Right lobe of liver (tissue), 6 donors: ENCODE data around the gene HORMAD2. TPM values are rescaled to one million over a fixed set of nuclear protein-coding genes. Genes with fewer than 3 reads are reported as not detected.

Source experiments
- ATAC-seq, 4 donors: fragments of 200-7000 bp; cut with Tn5 transposase; one replicate each; pipeline ENCODE4 v1.9.1; 2020; ENCODE audit warnings: mild to moderate bottlenecking in 4 of 4, moderate library complexity in 4 of 4
- DNase-seq, 3 donors: peaks; one replicate each; pipeline ENCODE4 v3.0.0-alpha.2; 2020
- H3K27ac ChIP-seq, 3 donors: fragments of 200-600 bp; one replicate each; pipeline ENCODE4 v1.8.0; 2022
- H3K27me3 ChIP-seq, 2 donors: fragments of 200-600 bp; one replicate each; pipeline ENCODE4 v1.8.0; 2022
- H3K36me3 ChIP-seq, 4 donors: fragments of 200-600 bp; sonication (generic) in 1 of 4; one replicate each; pipeline versions ENCODE4 v1.5.1 to v1.8.0; 2017 to 2022; ENCODE audit warnings: control low read depth in 1 of 4
- H3K4me1 ChIP-seq, 4 donors: fragments of 200-600 bp; sonication (generic) in 1 of 4; one replicate each; pipeline versions ENCODE4 v1.5.1 to v1.8.0; 2017 to 2022; ENCODE audit warnings: control low read depth in 1 of 4
- H3K4me3 ChIP-seq, 3 donors: fragments of 200-600 bp; one replicate each; pipeline ENCODE4 v1.8.0; 2022
- H3K9me3 ChIP-seq, 4 donors: fragments of 200-600 bp; sonication (generic) in 1 of 4; one replicate each; pipeline versions ENCODE4 v1.5.1 to v1.8.0; 2017 to 2022; ENCODE audit warnings: control low read depth in 1 of 4
- POLR2A ChIP-seq: fragments of 450-650 bp; IDR thresholded peaks from one replicate; pipeline ENCODE4 v1.6.1; 2017; ENCODE audit warnings: antibody characterized with exemption, mild to moderate bottlenecking
- WGBS: methylation state at CpG from one replicate; pipeline ENCODE4 v1.1.6; 2018; ENCODE audit warnings: low coverage, low lambda C conversion rate; ENCODE audit not compliant: insufficient coverage; ENCODE audit errors: missing lambda C conversion rate; 5-methylcytosine and 5-hydroxymethylcytosine counted together
- intact Hi-C, 2 donors: fragments of 100-400 bp; cut with DNase I; formaldehyde crosslinking; loops; one replicate each; pipeline versions ENCODE4 v1.11.2 to v1.14.1; 2022
- total RNA-seq, 6 experiments: library from RNA; depleted of rRNA in 2 of 6; stranded (reverse); fragments of >200 nt in 2 of 6; fragmentation: NEBNext Ultra II Directional in 3 of 6; extraction: Animal tissue kit (Norgen Biotek cat#: 25700) in 3 of 6; gene quantifications; one replicate each; pipeline versions ENCODE4 v1.1.0 to v1.2.4, GENCODE V29; 2016 to 2023
- TF ChIP-seq, protein P1 (sequence below), 4 donors: fragments of 200-600 bp in 3 of 4; fragments of 450-650 bp in 1 of 4; IDR thresholded peaks; one replicate each; pipeline versions ENCODE4 v1.5.1 to v1.8.0; 2016 to 2022; ENCODE audit warnings: antibody characterized with exemption in 4 of 4, mild to moderate bottlenecking in 2 of 4
- donor health status: DM: no; HTN: yes; CAD: no.
- donor health status: DM: no; HTN: no; CAD: no.
- donor health status: DM: no; HTN: no; CAD: no.
- donor health status: DM: no; HTN: yes; CAD: no.
- donor health status: DM: no; HTN: yes; CAD: no.

The HORMAD2 gene
- total RNA-seq, 6 experiments from 2014 or later = 0.50 to 3.0 (median 1.6) TPM; not detected in 1

DNA sequence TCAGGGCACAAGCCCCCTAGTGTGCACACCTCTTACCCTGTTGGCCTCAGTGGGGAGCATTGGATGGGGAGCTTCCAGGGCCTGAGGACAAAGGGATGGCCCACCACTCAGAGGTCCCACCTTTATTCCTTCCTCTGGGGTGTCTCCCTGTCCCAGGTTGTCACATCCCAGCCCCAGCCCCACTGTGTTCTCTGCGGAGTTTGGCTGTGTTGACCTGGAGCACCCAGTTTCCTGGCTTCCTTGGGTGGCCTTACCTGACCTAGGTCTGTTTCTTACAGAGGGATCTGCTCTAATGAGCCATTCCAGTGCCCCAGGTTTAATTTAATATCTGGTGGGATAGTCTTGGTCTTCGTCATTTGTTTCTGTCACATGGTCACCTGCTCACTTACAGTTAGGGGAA is 38.8 kb upstream of the HORMAD2 start:
- intact Hi-C loops = no loop called here
- Histone ChIP-seq H3K4me3 (no peak overlapping the region), H3K36me3 (no peaks in the 10 kb centered on the region), H3K9me3 (no peaks in the 10 kb centered on the region), H3K27me3 (no peaks in the 10 kb centered on the region), H3K4me1 (peaks cover 0 to 23% (median 6%) of the 10 kb centered on the region in 4 donors), H3K27ac (no peak overlapping the region)
- no peak for ATAC-seq
- TF ChIP-seq, protein P1, sequence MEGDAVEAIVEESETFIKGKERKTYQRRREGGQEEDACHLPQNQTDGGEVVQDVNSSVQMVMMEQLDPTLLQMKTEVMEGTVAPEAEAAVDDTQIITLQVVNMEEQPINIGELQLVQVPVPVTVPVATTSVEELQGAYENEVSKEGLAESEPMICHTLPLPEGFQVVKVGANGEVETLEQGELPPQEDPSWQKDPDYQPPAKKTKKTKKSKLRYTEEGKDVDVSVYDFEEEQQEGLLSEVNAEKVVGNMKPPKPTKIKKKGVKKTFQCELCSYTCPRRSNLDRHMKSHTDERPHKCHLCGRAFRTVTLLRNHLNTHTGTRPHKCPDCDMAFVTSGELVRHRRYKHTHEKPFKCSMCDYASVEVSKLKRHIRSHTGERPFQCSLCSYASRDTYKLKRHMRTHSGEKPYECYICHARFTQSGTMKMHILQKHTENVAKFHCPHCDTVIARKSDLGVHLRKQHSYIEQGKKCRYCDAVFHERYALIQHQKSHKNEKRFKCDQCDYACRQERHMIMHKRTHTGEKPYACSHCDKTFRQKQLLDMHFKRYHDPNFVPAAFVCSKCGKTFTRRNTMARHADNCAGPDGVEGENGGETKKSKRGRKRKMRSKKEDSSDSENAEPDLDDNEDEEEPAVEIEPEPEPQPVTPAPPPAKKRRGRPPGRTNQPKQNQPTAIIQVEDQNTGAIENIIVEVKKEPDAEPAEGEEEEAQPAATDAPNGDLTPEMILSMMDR (IDR thresholded peaks at IDR 0.05) = no peak
- no peak for TF ChIP-seq POLR2A
- DNase-seq = peak in 1 of 3 donors; percentile 37
- 100% methylated on average over 1 of the region's 2 CpGs for WGBS

DNA sequence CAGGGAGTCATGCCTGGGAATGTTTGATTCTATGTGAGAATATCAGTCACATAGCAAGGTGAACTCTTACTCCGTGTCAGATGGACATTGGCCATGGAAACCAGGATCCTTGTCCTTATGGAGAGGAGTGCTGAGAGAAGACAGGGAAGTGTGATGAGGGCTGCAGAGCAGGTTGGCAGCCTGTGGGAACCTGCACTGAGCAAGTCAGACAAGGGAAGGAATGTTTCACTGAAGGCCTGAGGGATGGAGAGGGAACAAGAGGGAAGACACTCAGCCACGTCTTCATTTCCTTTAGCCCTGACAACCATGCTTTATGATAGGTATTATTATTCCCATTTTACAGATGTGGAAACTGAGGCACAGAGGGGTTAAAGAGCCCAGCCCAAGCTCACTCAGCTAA is 38.4 kb upstream of the HORMAD2 start:
- H3K27me3 ChIP-seq = no peaks in the 10 kb centered on the region
- no peak overlapping the region for H3K27ac ChIP-seq
- ATAC-seq = no peak
- no peak overlapping the region for H3K4me3 ChIP-seq
- no peaks in the 10 kb centered on the region for H3K9me3 ChIP-seq
- peaks cover 0 to 23% (median 6%) of the 10 kb centered on the region in 4 donors for H3K4me1 ChIP-seq
- intact Hi-C loops = no loop called here
- 80% methylated on average over 1 of the region's 2 CpGs for WGBS
- TF ChIP-seq, protein P1 (IDR thresholded peaks at IDR 0.05) = no peak
- no peak for TF ChIP-seq POLR2A
- peak in 1 of 3 donors; percentile 9 for DNase-seq
- H3K36me3 ChIP-seq = no peaks in the 10 kb centered on the region

DNA sequence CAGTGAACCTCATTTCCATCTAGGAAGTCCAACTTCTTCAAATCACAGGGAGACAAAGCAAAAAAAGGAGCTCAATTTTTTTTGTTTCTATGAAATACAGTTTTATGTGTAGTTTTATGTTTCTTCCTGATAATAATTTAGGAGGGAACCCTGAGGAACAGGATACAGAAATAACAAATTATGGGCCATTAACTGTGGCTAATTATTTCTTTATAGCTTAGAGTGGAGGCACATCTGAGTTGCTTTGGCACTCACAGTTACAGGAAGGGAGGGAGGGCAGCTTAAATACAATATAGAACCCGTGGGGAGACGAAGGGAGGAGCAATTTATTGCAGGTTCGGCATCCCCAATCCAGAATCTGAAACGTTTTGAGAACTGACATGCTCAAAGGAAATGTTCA is 37.1 kb upstream of the HORMAD2 start:
- peaks cover 0 to 25% (median 6%) of the 10 kb centered on the region in 4 donors for H3K4me1 ChIP-seq
- H3K4me3 ChIP-seq = no peak overlapping the region
- H3K9me3 ChIP-seq = no peaks in the 10 kb centered on the region
- ATAC-seq = no peak
- no peaks in the 10 kb centered on the region for H3K36me3 ChIP-seq
- WGBS = 68% methylated on average over 4 of the region's 4 CpGs
- H3K27me3 ChIP-seq = no peaks in the 10 kb centered on the region
- intact Hi-C loops = no loop called here
- H3K27ac ChIP-seq = no peak overlapping the region
- DNase-seq = no peak
- no peak for TF ChIP-seq POLR2A
- TF ChIP-seq, protein P1 (IDR thresholded peaks at IDR 0.05) = no peak

DNA sequence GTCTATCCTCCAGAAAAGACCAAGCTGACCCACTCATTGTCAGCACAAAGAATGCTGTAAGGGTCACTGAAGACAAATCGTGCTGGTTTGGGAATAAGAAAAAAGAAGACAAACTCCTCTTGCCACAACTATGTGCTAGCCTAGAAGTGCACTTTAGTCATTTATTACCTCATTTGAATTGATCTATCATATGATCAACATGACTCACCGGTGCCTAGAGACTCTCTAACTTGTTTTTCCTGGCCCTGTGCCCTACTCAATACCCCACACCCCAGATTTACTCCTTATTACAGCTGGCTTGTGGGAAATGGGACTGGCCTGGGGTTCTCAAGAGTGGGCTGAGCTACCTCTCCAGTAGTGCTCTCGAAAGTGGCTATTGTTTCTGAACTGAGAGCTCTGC is 35.9 kb upstream of the HORMAD2 start:
- no peaks in the 10 kb centered on the region for H3K27me3 ChIP-seq
- TF ChIP-seq, protein P1 (IDR thresholded peaks at IDR 0.05) = no peak
- TF ChIP-seq POLR2A = no peak
- 33% methylated on average over 3 of the region's 3 CpGs for WGBS
- intact Hi-C loops = no loop called here
- peaks cover 0 to 27% (median 1%) of the 10 kb centered on the region in 4 donors for H3K4me1 ChIP-seq
- H3K4me3 ChIP-seq = no peak overlapping the region
- no peaks in the 10 kb centered on the region for H3K9me3 ChIP-seq
- DNase-seq (no peak), ATAC-seq (peak; percentile 77 to 86 (median 80))
- no peaks in the 10 kb centered on the region for H3K36me3 ChIP-seq
- peak overlapping the region; percentile 28 to 77 (median 65) for H3K27ac ChIP-seq
